Stomach (tissue), 9 donors: ENCODE results near the gene CFAP68. TPM values are rescaled to one million over a fixed set of nuclear protein-coding genes. Genes with fewer than 3 reads are reported as not detected.

Experiments
- DNase-seq, 2 donors: peaks; one replicate each; pipeline versions ENCODE4 v3.0.0 to v3.0.0-alpha.2; 2013 to 2019
- H3K27ac ChIP-seq, 5 donors: fragments of 200-600 bp in 4 of 5; sonication (generic) in 4 of 5; one replicate each; pipeline ENCODE4 v1.5.1; 2013 to 2019; ENCODE audit warnings: mild to moderate bottlenecking in 1 of 5, moderate library complexity in 1 of 5
- H3K27me3 ChIP-seq, 3 donors: fragments of 200-600 bp; sonication (generic); one replicate each; pipeline ENCODE4 v1.5.1; 2017 to 2019; ENCODE audit warnings: mixed run types in 1 of 3
- H3K36me3 ChIP-seq, 4 donors: fragments of 200-600 bp; sonication (generic); 1 replicate in 3 of 4; 2 replicates in 1 of 4; pipeline ENCODE4 v1.5.1; 2016 to 2019
- H3K4me1 ChIP-seq, 4 donors: fragments of 200-600 bp; sonication (generic); one replicate each; pipeline ENCODE4 v1.5.1; 2016 to 2019
- H3K4me3 ChIP-seq, 4 donors: fragments of 200-600 bp; sonication (generic) in 3 of 4; one replicate each; pipeline ENCODE4 v1.5.1; 2016 to 2019; ENCODE audit warnings: mild to moderate bottlenecking in 1 of 4
- H3K9me3 ChIP-seq, 4 donors: fragments of 200-600 bp; sonication (generic); one replicate each; pipeline ENCODE4 v1.5.1; 2016 to 2019
- CTCF ChIP-seq, 7 experiments: fragments of 450-650 bp in 4 of 7; fragments of 200-600 bp in 3 of 7; sonication (generic) in 3 of 7; IDR thresholded peaks; one replicate each; pipeline ENCODE4 v1.5.1; 2016 to 2019; ENCODE audit warnings: antibody characterized with exemption in 7 of 7, control low read depth in 2 of 7, mild to moderate bottlenecking in 1 of 7
- EP300 ChIP-seq: sonication (generic); formaldehyde crosslinking; IDR thresholded peaks from one replicate; pipeline ENCODE4 v1.6.1; 2017; ENCODE audit warnings: antibody characterized with exemption
- POLR2A ChIP-seq, 4 donors: fragments of 450-650 bp; IDR thresholded peaks; one replicate each; pipeline ENCODE4 v1.6.1; 2016; ENCODE audit warnings: antibody characterized with exemption in 4 of 4, control low read depth in 2 of 4, mild to moderate bottlenecking in 1 of 4, moderate library complexity in 1 of 4
- POLR2AphosphoS5 ChIP-seq, 3 donors: sonication (generic); formaldehyde crosslinking; IDR thresholded peaks; one replicate each; pipeline ENCODE4 v1.6.1; 2016; ENCODE audit warnings: antibody characterized with exemption in 3 of 3
- WGBS, 5 donors: extraction: QIAGEN DNeasy Blood & Tissue Kit in 3 of 5; methylation state at CpG; one replicate each; pipeline versions ENCODE4 v1.1.5 to v1.1.7; 2013 to 2018; 5-methylcytosine and 5-hydroxymethylcytosine counted together
- intact Hi-C: fragments of 100-400 bp; cut with DNase I; formaldehyde crosslinking; loops from one replicate; pipeline ENCODE4 v1.15.1; 2023; ENCODE audit warnings: low total_unique reads
- polyA plus RNA-seq, 3 donors: library from polyadenylated mRNA; stranded (reverse); fragments of 200-250 nt; gene quantifications; one replicate each; pipeline ENCODE4 v1.2.3, GENCODE V29; 2013
- total RNA-seq, 5 donors: library from RNA; depleted of rRNA; stranded (reverse); fragments of >200 nt; gene quantifications; one replicate each; pipeline versions ENCODE4 v1.1.0 to v1.2.3, GENCODE V29; 2014 to 2016
- donor health status: healthy with polysubstance abuse.
- donor health status: Bipolar disorder and iron deficiency.
- donor health status: healthy.

The CFAP68 gene
- total and polyA plus RNA-seq, 8 donors, result 3.9 to 51.9 (median 40.2) TPM; not detected in 1

GRCh38 chr11:111913031-111913861 is 33.9 kb downstream of the CFAP68 start:
- 57 to 76% (median 73%) methylated on average over 21 to 24 of the region's 24 CpGs for WGBS, 5 donors
- Histone ChIP-seq H3K4me1 (peaks cover 0 to 43% (median 16%) of the 10 kb centered on the region in 4 donors), H3K36me3 (peaks cover 0 to 6% (median 0%) of the 10 kb centered on the region in 4 donors), H3K27me3 (peaks cover 0 to 19% (median 10%) of the 10 kb centered on the region in 3 donors), H3K4me3 (peak overlapping the region; percentile 46 to 57 (median 51)), H3K27ac (peak overlapping the region; percentile 49 to 94 (median 85)), H3K9me3 (no peaks in the 10 kb centered on the region)
- TF ChIP-seq POLR2AphosphoS5 (IDR thresholded peaks at IDR 0.05) (no peak), EP300 (no peak), CTCF (IDR thresholded peaks at IDR 0.05) (no peak), POLR2A (IDR thresholded peaks at IDR 0.05) (no peak)
- DNase-seq, result peak in 1 of 2 donors; percentile 48
- intact Hi-C loops, result no loop called here

- peak overlapping the region; percentile 46 to 57 (median 51) for H3K4me3 ChIP-seq
- DNase-seq, result peak in 1 of 2 donors; percentile 82
- intact Hi-C loops, result no loop called here
Measured at GRCh38 chr11:111913997-111914396, 34.7 kb downstream of the CFAP68 start.

GRCh38 chr11:111916768-111917167 is 37.4 kb downstream of the CFAP68 start:
- TF ChIP-seq POLR2AphosphoS5 (IDR thresholded peaks at IDR 0.05) (no peak), POLR2A (IDR thresholded peaks at IDR 0.05) (no peak), EP300 (no peak), CTCF (IDR thresholded peaks at IDR 0.05) (no peak)
- no peaks in the 10 kb centered on the region for H3K36me3 ChIP-seq
- H3K27ac ChIP-seq, result peak overlapping the region in 1 of 5 donors; percentile 87
- no peak for DNase-seq
- no peaks in the 10 kb centered on the region for H3K9me3 ChIP-seq
- H3K4me1 ChIP-seq, result peaks cover 0 to 51% (median 23%) of the 10 kb centered on the region in 4 donors
- no peak overlapping the region for H3K4me3 ChIP-seq
- intact Hi-C loops, result no loop called here
- 88 to 100% (median 97%) methylated on average over 1 of the region's 1 CpG for whole genome bisulfite sequencing, 5 donors
- H3K27me3 ChIP-seq, result peaks cover 0 to 19% (median 10%) of the 10 kb centered on the region in 3 donors

More at GRCh38 chr11:111913997-111914396, 34.7 kb downstream of the CFAP68 start:
- H3K4me1 ChIP-seq, result peaks cover 0 to 48% (median 18%) of the 10 kb centered on the region in 4 donors
- no peak for TF ChIP-seq POLR2A (IDR thresholded peaks at IDR 0.05)
- TF ChIP-seq POLR2AphosphoS5 (IDR thresholded peaks at IDR 0.05), result peak in 2 of 3 donors; percentile 21 to 66
- 42 to 57% (median 44%) methylated on average over 4 of the region's 4 CpGs for WGBS, 5 donors
- H3K27me3 ChIP-seq, result peaks cover 0 to 19% (median 10%) of the 10 kb centered on the region in 3 donors
- H3K9me3 ChIP-seq, result no peaks in the 10 kb centered on the region
- peaks cover 0 to under 1% (median 0%) of the 10 kb centered on the region in 4 donors for H3K36me3 ChIP-seq
- peak overlapping the region; percentile 49 to 94 (median 85) for H3K27ac ChIP-seq

- no peaks in the 10 kb centered on the region for H3K9me3 ChIP-seq
- H3K36me3 ChIP-seq, result no peaks in the 10 kb centered on the region
- no peak overlapping the region for H3K4me3 ChIP-seq
- no peak for DNase-seq
- peaks cover 0 to 51% (median 26%) of the 10 kb centered on the region in 4 donors for H3K4me1 ChIP-seq
- TF ChIP-seq EP300 (no peak), POLR2AphosphoS5 (IDR thresholded peaks at IDR 0.05) (no peak), POLR2A (IDR thresholded peaks at IDR 0.05) (no peak), CTCF (IDR thresholded peaks at IDR 0.05) (no peak)
- H3K27me3 ChIP-seq, result peaks cover 0 to 19% (median 9%) of the 10 kb centered on the region in 3 donors
- peak overlapping the region in 3 of 5 donors; percentile 79 to 87 (median 86) for H3K27ac ChIP-seq
- intact Hi-C loops, result no loop called here
- WGBS, 5 donors, result 66 to 90% (median 87%) methylated on average over 2 of the region's 2 CpGs
Measured at GRCh38 chr11:111917312-111917711, 38.0 kb downstream of the CFAP68 start.
